AG08395 (cell line): Measurements from ENCODE around the gene HORMAD2.

Experiments
- DNase-seq: peaks from one replicate; pipeline ENCODE4 v3.0.0; 2012; ENCODE audit warnings: mixed read lengths, low spot score

The HORMAD2 gene, protein sequence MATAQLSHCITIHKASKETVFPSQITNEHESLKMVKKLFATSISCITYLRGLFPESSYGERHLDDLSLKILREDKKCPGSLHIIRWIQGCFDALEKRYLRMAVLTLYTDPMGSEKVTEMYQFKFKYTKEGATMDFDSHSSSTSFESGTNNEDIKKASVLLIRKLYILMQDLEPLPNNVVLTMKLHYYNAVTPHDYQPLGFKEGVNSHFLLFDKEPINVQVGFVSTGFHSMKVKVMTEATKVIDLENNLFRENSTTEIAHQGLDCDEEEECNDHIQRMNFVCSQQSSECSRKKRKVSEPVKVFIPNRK

DNA sequence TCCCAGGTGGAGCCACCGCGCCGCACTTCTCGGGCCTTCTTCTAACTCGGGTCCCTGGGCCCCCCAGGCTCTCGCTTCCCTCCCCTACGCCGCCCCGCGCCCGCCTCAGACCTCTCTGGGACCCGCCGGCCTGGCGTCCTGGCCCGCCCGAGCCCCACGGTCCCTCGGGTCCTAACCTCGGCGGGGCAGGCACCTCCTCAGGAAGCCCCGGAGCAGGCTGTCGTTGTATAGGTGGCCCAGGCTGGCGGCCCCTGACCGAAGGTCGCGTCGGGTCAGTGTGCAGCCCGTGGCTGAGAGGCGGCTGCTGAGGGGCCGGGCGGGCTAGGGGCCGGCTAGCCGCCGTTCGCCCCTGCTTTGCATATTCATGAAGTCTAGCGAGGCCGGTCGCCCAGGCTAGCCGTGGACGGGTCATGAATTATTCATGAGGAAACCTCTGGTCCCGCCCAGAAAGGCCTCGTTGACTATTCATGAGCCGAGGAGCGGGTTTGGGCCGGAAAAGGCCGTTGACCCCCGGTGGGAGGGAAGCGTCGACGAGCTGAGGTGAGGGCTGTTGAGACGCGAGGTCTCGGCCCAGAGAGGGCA is at the start of gene HORMAD2:
Gene HORMAD2, plus strand, starts transcription at position 513 of the 582 bp plus-strand sequence. CDS start 13,489 bp downstream, outside the sequence.
- no peak for DNase-seq

DNA sequence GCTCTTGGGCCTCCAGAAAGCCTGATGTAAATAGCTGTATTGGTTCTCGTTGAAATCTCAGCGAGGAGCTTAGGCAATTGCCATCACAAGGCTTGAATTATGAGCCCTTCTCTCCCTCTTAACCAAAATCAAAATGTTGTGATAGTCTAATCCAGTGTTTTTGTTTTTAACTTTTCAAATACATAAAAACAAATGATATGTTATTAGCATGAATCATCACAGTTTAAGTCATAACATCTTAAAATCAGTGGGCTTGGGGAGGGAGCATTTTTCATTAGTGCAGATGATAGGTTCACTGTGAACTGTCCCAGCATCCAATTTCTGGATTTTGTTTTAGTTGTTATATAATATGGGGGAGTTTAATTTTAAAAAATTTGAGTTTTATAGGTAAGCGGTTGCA is 48.9 kb upstream of the HORMAD2 start:
- DNase-seq: no peak

DNA sequence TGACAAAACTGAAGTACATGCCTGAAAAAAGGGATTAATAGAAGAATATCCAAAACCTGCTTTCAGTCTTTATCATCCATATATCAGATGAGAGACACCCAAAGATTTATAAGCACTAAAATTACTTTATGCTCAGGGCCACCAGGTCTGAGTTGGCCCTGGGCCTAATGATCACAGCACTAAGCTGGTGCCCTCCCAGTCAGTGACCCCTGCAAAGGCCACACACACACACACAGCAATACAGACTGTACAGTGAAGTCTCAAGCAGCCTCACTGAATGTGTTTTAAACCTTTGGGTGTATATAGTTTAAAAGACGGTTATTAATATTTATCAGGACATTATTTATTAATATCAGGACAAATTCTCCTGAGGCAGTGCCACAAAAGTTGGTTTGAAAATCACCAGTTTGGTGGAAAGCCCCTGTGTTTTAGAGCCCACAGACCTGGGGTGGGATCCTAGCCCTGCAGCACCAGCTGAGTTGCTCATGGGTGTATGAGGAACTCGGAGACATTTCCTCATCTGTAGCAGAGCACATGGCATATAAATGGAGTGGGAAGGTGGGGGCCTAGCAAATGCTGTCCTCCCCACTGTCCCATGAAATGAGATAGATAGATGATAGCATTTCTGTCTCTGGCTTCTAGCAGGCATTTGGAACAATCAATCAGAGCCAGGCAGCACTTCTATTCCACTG is 48.4 kb upstream of the HORMAD2 start:
- DNase-seq: no peak

DNA sequence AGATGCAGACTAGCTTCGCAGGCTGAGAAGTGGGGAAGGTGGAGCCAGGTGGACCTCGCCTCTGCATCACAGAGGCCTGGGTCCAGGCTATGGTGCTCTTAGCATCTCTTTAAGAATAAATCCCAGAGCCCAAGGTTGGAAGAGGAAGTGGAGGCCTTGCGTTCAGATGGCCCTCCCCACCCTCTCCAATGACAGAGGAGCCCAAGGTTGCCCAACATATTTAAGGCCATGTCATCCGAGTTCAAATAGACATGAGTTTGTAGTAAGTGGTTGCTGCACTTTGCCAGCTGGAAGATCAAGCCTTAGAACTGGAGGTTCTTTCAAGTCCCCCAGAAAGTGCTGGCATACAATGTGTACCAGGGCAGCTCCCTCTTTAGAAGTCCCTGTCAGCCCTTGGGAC is 47.1 kb upstream of the HORMAD2 start:
- no peak for DNase-seq

DNA sequence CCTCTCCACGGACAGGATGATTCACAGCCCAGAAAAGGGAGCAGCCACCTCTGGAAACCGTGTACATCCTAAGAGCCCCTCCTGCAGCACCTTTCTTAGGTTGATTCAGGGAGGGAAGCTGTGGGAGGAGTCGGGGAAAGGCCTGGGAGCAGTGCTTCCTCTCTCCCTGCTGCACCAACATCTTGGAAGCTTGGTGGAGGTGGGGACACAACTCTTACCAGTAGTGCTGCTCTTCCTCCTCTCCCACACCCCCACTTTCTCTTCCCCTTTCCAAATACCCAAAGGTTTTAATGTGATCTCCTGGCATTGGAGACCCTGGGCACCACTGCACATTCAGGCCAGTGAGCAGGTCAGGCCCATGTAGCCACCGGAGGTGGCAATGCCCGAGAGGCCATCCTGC is 46.4 kb upstream of the HORMAD2 start:
- no peak for DNase-seq

DNA sequence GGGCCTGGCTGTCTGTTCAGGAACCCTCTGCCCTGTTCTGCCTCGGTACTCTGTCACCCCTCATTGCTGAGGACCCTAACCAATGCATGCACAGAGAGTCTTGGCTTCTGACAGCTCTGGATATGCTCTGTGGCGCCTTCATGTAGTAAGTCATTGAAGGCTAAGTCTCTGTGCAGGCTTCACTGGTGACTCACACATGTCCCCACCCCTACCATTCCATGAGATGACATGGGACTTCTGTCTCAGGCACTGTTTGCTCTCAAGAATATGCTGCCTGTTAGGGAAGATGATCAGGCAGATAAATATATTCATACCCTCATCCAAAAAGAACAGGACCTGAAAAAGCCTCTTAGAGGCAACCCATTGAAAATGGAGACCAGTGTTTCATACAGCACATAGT is 43.6 kb upstream of the HORMAD2 start:
- peak; percentile 67 for DNase-seq

DNA sequence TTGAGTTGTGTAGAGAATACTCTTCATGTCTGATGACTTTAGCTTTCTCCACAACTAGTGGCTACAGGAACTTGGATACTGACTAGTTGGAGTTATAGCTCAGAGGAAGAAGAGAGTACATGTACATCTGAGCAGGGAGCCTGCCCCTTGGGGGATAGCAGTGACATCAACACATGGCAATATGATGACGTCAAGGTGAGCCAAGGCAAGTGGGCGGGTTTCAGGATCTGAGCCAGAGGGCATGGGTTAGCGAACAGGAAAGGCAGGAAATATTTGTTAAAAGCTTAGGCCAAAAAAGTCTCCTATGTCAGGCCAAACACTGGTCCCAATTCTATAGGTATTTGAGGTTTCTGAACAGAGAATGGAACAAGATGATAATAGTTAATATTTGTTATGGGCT is 42.0 kb upstream of the HORMAD2 start:
- DNase-seq: peak; percentile 51

DNA sequence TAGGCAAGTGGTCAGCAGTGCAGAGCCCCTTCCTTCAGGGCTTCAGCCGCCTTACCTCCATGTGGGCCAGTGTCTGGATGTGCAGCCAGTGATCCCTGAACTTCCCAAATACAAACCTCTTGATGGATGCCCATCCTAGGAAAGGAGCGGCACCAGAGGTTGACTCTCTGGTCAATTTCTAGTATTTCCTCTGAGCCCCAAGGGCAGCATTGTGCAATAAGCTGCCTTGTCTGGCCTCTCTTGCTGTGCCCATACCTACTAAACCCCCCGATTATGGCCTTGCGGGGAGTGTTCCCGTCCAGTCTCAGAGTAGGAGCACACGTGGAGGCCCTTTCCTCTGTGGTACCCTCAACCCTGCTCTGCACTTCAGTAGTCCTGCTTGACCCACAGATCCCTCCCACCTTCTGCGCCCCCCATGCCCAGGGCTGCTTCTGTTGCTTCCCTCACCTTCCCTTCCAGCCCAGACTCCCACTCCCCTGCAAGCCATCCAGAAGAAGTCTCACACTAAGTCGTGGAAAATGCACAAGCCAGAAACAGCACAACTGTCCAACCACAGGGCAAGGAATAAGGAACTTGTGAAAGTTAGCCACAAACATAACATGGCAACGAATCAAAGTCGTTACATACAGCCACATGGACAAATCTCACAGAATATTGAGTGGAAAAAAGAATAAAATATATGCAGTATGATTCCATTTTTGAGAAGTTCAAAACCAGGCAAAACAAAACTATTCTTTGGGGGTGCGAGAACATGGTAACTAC is 39.6 kb upstream of the HORMAD2 start:
- no peak for DNase-seq

DNA sequence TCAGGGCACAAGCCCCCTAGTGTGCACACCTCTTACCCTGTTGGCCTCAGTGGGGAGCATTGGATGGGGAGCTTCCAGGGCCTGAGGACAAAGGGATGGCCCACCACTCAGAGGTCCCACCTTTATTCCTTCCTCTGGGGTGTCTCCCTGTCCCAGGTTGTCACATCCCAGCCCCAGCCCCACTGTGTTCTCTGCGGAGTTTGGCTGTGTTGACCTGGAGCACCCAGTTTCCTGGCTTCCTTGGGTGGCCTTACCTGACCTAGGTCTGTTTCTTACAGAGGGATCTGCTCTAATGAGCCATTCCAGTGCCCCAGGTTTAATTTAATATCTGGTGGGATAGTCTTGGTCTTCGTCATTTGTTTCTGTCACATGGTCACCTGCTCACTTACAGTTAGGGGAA is 38.8 kb upstream of the HORMAD2 start:
- no peak for DNase-seq

DNA sequence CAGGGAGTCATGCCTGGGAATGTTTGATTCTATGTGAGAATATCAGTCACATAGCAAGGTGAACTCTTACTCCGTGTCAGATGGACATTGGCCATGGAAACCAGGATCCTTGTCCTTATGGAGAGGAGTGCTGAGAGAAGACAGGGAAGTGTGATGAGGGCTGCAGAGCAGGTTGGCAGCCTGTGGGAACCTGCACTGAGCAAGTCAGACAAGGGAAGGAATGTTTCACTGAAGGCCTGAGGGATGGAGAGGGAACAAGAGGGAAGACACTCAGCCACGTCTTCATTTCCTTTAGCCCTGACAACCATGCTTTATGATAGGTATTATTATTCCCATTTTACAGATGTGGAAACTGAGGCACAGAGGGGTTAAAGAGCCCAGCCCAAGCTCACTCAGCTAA is 38.4 kb upstream of the HORMAD2 start:
- no peak for DNase-seq

DNA sequence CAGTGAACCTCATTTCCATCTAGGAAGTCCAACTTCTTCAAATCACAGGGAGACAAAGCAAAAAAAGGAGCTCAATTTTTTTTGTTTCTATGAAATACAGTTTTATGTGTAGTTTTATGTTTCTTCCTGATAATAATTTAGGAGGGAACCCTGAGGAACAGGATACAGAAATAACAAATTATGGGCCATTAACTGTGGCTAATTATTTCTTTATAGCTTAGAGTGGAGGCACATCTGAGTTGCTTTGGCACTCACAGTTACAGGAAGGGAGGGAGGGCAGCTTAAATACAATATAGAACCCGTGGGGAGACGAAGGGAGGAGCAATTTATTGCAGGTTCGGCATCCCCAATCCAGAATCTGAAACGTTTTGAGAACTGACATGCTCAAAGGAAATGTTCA is 37.1 kb upstream of the HORMAD2 start:
- DNase-seq: no peak

DNA sequence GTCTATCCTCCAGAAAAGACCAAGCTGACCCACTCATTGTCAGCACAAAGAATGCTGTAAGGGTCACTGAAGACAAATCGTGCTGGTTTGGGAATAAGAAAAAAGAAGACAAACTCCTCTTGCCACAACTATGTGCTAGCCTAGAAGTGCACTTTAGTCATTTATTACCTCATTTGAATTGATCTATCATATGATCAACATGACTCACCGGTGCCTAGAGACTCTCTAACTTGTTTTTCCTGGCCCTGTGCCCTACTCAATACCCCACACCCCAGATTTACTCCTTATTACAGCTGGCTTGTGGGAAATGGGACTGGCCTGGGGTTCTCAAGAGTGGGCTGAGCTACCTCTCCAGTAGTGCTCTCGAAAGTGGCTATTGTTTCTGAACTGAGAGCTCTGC is 35.9 kb upstream of the HORMAD2 start:
- peak; percentile 80 for DNase-seq

DNA sequence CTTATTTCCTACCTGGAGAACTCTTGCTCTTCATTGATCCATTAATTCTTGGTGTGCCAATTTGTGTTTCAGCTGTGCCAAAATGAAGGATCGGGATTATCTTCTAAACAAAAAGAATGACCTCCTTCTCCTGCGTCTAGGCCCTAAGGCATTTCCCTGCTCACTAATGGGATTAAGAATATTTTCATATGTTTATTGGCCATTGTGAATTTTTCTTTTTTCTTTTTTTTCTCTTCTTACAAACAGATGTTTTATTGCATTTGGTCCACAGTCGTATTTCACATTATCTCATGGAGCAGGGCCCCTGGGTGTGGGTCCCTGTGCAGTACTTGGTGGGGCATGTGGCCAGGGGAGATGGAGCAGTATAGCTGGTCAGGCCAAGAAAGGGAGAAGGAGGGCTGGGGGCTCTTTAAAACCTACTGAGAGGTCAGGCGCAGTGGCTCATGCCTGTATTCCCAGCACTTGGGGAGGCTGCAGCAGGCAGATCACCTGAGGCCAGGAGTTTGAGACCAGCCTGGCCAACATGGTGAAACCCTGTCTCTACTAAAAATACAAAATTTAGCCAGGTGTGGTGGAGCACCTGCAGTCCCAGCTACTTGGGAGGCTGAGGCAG is 35.3 kb upstream of the HORMAD2 start:
- DNase-seq: no peak

DNA sequence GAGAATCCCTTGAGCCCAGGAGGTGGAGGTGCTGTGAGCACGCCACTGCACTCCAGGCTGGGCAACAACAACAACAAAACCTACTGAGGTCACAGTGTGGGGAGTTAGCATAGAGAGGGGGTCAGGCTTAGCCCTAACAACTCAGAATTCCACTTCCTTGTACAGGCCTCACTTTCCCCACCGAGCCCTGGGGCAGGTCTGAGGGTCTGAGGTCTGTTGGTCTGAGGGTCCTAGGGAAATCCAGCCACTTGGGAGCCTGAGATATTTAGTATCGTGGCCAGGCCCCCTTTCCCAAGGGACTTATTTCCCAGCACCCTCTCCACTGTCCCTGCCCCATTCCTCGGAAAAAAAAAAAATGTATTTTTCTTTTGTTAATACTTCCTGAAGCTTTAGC is 34.8 kb upstream of the HORMAD2 start:
- no peak for DNase-seq

DNA sequence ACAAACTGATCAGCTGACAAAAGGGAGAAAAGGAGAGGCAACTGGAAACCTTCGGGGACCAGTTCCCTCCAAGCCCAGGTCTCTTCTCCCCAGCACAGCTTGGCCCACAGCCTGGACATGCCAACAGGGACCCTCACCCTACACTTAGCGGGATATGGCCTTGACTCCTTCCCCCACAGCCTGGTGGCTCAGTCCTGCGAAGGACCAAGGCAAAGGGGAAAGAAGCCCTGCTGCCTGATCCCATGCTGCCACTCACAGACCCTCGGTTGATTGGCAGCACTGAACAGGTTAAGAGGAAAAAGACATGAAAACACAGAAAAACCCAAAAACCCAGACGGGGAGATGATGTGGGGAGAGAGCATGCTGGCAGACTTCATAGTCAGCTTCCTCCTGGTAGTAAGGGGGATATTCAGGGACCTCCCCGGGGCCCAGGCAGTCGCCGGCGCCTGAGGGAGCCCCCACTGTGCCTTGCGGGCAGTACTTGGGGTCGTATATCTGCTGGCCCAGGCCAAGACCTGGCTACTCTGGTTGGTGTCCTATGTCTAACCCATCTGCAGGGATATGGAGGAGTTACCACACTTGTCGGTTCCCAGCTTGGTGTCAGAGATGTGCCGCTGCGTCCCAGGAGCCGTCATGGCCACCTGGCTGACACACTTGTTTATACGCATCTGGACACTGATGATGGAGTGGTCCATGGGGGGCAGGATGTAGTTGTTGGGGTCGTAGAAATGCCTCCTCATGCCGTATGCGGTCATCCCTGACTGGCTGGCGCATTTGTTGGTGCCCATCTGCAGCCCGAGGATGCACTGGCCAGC is 34.2 kb upstream of the HORMAD2 start:
- no peak for DNase-seq

DNA sequence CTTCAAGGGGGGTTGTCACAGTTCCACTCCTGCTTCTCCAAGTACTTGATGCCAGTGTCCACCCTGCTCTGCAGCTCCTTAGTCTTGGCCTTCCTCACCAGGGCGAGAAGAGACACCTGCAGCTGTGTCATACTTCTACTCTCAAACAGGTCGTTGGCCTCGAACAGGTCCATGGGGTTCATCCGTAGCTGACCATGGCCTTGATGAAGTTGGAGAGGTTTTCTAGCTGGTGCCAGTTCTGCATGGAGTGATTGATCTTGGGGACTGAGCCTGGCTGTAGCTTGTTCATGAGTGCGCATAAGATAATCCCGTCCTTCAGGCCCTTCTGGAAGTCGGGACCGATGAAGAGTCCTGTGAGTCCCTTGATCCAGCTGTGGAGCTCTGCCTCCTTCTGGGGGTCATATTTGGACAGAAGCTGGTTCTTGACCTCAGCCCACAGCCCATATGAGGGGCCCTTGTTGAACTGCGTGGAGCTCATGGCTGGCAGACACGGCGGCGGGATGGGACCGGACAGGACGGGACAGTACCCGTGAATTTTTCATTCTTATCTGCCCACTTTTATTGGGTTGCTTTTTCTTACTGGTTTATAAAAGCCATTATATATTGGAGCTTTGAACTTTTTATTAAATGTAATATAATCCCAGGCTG is 33.4 kb upstream of the HORMAD2 start:
- DNase-seq: no peak

DNA sequence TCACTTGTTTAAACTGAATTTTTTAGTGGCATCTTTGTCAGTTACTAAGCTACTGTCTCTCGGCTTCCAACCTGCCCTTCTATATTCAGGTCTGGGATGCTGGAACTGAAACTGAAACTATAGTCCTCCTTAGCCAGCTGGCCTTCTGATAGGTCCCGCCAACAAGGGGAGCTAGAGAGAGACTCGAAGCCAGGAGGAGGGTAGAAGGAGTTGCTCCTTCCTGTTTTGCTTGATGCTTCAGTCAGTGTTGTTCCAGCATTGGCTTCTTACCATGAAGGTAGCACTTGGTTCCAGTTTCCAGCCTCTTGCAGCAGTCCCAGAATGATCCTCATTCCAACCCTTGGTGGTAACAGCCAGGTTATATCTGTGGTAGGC is 32.9 kb upstream of the HORMAD2 start:
- no peak for DNase-seq

DNA sequence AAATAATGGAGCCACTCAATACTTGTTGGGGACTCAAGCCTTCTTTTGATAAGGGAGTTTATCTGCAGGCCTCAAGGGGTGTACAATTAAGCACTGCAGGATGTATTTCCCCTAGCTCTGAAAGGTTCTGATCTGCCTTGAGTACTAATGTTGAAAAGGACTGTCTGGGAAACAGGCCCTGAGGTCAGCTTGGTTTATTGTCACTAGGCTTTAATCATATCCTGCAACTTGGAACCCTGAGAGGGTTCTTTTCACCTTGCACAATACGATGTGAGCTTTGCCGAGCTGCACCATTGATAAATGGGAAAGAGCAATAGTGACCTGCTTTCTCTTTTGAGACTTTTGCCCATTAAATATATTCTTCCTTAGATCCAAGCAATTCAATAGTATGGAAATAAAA is 31.6 kb upstream of the HORMAD2 start:
- DNase-seq: no peak

DNA sequence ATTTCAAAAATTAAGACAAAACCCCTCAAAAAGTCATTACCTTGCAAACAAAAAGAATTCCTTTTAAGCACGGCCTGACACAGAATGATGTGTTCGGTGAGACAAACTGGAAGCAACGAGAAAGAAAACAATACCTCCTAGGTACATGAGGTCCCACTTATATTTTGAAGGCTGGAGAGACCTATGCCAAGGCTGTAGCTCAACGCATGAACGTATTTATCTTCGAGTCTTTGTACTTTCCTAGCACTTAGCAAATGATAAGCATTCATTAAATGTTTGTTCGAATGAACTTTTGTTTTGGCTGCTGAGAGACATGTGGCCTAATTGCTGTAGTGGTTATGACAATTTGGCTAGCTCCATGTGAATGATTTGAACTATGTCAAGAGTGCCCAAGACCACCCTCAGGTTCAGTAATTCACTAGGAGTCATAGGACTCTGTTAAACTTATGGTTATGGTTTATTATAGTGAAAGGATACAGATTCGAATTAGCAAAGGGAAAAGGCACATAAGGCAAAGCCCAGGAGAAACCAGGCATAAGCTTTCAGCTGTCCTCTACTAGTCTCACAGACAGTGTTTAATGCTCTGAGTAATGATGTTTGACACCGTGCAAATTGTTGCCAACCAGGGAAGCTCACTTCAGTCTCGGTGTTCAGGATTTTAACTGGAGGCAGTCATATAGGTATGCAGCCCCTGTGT is 26.0 kb upstream of the HORMAD2 start:
- no peak for DNase-seq

DNA sequence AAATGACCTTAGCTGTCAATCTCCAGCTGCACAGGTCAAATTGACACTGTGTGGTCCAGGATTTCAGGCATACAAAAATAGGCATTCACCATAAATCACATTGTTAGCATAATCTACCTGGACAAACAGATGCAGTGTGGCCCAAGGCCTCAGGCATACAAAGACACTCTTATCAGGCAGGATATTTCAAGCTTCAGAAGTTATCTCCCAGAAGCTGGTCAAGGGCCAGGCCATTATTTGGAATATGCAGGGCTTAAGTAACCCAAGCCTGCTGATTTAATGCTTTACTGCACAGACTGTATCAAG is 25.5 kb upstream of the HORMAD2 start:
- DNase-seq: no peak

DNA sequence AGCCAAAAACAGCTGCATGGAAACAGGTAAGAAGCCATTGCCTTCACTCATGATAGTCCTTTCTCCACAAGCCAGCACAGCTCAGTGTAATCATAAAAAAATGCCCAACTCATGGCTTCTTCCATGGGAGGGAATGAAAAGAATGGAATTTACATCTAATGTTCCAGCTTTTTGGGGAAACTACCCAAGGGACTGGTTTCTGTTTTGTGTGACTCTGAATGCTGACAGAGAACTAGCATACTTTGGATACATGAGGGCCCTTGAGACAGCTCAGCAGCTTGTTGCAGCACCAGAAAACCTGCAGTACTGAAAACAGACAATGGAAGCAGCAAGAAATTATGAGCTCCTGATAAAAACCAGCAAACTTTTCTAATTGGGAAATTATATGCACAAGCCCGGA is 24.2 kb upstream of the HORMAD2 start:
- DNase-seq: peak; percentile 22
